Inferior parietal cortex (tissue), 1 donor: ENCODE data around the gene GNB5.

Experiments
- DNase-seq: peaks from one replicate; pipeline ENCODE4 v3.0.0-alpha.2; 2016; ENCODE audit errors: extremely low spot score

GNB5 gene

GRCh38 chr15:52207191-52207590, 16.0 kb upstream of the GNB5 start:
- no peak for DNase-seq

- DNase-seq = no peak
Observed at GRCh38 chr15:52206446-52206845, 15.3 kb upstream of the GNB5 start.

DNA sequence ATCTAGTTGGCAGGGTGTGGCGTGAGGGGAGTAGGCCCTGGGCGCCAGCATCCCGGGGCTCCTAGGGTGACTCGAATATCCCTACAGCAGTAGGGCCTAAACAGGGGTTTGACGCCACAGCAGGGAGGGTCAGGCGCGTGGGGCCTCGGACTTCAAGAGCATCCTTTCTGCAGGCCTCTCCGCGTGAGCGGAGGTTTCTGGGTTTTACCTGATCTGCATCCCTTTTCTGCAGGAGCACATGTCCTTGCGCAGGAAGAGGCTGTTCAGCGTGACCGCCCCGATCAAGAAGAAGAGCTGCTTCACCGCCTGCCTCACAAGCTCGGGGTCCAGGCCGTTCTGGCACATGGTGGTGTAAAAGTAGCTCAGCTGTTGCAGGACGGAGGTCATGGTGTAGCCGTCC, 13.5 kb upstream of the GNB5 start:
- DNase-seq = no peak

DNA sequence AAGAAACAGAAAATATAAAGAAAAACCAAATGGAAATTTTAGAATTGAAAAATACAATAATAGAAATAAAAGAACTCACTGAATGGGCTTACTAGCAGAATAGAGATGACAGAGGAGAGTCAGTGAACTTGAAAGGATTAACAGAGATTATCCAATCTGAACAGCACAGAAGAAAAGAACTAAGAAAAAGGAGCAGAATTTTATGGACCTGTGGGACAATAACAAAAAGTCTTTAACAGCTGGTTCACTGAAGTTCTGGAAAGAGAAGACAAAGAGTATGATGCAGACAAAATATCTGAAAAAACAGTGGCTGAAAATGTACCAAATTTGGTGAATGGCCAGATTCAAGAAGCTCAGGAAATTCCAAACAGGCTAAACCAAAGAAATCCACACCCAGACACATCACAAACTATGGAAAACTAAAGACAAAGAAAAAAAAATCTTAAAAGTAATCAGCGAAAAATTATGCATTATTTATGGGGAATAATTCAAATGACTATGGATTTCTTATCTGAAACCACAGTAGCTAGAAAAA, 9.7 kb upstream of the GNB5 start:
- DNase-seq = no peak

GRCh38 chr15:52199271-52199670, 8.1 kb upstream of the GNB5 start:
- no peak for DNase-seq

DNA sequence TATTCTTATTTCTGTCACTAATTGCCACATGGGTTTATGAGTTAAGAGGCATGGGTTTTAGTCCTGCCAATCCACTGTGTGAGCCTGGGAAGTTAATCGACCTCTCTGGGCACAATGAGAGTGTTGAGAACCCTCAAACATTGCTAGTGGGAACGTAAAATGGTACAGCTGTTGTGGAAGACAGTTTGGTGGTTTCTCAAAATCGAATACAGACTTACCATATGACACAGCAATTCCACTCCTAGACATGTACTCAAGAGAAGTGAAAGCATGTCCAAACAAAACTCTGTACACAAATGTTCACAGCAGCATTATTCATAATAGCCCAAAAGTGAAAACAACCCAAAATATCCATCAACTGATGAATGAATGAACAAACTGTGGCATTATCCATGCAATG, 5.7 kb upstream of the GNB5 start:
- no peak for DNase-seq

GRCh38 chr15:52193791-52194190, 2.6 kb upstream of the GNB5 start:
- DNase-seq = no peak

- no peak for DNase-seq
Observed at GRCh38 chr15:52193321-52193720, 2.1 kb upstream of the GNB5 start.

DNA sequence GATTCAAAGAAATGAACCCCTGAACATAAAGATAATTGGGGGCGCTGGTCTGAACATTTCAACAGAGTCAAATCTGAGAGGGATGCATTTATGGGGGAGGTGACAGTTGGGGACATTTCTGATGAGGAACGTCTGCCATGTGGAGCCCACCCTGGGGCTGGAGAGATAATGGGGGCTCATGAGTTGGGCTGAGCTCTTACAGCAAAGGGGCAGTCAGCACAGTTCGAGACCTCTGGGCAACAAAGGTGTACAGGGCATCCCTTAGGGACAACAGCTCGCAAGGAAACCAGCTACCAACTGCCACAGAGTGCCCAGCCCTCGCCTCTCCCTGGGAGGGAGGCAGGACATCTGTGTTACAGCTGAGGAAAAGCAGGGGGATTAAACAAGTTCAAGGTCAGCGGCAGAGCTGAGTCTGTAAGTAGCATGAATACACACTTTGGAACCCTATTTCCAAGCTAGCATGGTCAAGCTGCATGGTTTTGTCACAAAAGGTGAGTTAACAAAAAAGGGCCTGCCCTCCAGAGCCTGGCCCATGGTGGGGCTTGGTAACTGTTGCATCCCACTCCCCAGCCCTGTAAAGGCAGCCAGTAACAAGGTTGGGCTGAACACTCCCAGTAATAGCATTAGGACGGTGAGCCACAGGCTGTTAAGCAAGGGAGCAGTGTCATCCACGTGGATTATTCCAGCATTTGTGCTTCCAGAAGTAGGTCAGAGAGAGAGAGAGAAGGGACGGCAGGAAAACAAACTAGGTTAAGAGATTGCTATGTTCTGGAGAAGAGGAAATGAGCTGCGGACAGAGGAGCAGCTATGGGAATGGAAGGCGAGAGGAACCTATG, 4.3 kb downstream of the GNB5 start:
- DNase-seq = no peak

- DNase-seq = no peak
Observed at GRCh38 chr15:52185151-52185561, 6.0 kb downstream of the GNB5 start.

DNA sequence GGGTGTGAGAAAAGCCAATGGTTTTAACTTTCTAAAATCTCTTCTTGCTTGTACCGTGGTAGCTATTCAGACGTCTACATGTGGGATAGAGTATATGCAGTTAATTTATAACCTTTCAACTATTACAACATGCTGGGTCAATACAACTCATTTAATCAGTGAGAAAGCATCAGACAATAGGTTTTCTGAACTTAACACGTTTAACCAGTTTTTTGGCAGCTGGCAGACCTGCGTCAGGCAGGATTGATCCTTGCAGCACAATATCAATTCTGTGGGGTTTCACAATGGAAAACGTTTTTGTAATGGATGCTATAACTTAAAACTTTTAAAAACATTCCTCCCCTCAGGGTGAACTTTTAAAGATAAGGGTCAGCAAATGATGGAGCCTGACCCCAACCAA, 6.5 kb downstream of the GNB5 start:
- DNase-seq = no peak

- DNase-seq = peak; percentile 58
Observed at GRCh38 chr15:52183562-52184173, 7.5 kb downstream of the GNB5 start.

DNA sequence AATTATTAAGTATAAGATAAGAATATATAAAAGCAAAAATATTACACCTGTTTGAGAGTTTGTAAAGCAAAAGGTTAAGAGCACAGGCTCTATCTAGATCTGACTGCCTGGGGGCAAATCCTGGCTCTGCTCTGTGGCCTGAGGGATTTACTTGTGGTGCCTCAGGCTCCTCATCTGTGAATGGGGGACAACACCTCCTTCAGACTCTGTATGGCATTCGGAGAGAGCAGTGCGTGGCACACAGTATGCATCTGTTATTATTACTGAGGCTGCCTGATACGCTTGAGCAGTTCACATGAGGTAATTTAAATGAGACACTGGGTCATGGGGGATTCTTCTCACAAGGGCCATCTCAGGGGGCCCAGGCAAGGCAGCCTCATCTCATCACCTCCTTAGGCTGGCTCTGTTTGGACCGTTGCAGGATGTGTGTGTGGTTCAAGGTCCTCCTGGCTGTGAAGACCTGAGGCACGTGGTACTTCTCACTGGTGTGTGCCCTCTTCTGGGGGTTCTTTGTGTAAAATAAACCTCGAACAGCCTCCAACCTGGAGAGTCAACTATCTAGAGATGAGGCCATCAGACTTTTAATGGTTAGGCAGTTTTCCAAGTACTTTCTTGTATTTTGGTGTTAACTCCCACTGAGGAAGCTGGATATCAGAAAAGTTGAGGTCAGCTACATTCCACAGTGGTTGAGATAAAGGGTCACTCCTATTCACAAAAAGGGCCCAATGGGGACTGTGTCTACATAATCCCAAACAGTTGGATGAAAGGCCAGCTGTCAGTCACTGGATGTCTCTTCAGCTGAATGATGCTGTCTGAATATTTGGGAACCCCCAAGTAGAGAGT, 9.0 kb downstream of the GNB5 start:
- DNase-seq = no peak

- no peak for DNase-seq
Observed at GRCh38 chr15:52180851-52181450, 10.2 kb downstream of the GNB5 start.

- DNase-seq = no peak
Observed at GRCh38 chr15:52180196-52180835, 10.9 kb downstream of the GNB5 start.

DNA sequence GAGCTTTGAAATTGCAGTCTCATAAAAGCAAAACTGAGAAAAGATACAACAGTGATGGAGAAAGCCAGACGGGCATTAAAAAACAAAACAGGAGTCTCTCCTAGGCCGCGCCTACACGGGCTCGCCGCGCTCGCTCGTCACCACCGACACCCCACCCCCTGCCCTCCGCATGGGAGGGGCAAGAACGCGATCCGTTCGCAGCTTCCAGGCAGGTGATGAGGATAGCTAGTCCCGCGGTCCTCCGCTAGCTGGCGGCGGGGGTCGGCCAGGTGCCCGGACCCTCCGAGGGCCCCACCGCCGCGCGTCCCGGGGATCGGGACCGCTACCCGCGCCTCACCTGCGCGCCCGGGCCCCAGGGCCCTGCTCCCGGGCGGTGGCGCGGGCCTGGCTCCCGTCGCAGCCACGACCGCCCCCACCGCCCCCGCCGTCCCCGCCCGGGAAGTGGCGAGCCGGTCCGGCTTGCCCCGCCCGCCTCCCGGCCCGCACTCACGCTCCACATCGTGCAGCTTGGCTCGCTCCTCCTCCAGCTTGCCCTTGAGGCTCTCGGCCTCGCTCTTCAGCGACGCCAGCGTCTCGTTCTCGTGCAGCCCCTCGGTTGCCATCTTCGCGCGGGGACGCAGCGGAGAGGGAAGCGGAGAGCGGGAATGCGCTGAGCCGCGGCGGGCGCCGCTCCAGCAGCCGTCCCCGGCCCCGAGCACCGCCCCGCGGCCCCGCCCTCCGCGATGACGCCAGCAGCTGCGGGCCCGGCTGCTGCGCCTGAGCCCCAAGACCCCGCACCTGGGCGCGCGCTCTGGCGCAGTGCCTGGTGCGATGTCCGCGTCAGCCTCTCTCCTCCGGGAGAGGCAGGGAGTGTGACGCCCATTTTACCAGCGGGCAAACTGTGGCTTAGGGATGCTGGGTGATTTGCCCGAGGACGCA, 11.7 kb downstream of the GNB5 start:
- peak; percentile 67 for DNase-seq

GRCh38 chr15:52178765-52179164, 12.4 kb downstream of the GNB5 start:
- DNase-seq = no peak

DNA sequence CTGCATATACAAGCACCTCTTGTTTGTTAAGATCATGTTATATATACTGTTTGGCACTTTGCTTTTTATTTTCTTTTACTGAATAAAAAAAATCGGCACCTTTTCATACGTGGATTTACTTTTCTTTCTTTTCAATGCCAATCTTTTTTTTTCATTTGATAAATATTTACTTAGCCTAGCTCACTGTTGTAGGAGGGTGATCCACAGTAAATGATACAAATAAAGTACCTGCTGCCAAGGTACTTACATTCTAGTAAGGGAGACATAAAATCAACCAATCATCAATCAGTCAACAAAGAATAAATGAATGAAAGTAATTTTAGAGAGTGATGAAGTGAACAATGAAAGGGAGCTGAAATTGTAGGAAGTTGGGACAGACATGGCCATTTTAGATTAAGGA, 18.3 kb downstream of the GNB5 start:
- no peak for DNase-seq

DNA sequence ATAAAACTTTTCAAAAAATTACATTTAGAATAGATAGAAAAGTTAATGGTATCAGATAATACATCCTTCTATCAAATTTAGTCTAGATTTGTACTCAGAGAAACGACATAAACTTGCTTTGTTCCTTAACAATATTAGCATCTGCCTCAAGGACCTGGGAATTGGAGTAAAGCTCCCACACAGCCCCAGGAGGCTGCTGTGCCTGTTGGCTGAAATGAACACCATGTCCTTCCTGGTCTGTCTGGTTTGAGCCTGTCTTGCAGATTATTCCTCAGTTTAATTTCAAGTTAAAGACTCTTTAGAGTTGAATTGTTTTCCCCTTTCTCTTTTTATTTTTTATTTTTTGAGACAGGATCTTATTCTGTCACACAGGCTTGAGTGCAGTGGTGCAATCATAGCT, 19.4 kb downstream of the GNB5 start:
- no peak for DNase-seq

DNA sequence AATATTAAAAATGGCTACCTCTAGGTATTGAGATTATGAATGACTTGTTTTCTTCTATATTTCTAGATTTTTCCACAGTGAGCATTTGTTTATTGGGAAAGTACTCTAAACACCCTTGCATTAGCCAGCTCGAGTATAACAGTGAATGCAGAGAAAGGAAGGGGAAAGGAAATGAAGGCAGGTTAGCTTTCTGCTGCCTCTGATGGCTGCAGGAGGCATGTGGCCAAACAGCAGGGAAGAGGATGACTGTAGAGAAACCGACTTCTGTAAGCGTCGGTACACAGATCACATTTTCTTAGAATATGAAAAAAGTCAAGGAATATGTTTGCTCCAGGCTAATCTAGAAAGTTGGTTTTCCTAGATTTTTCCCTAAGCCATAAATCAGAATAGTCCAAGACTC, 19.8 kb downstream of the GNB5 start:
- DNase-seq = no peak
